Measurements from ENCODE around the gene TMEM35A.

- no peak for TF ChIP-seq POLR2AphosphoS5 (IDR thresholded peaks at IDR 0.05; ENCODE audit: low read depth, low read length)
- no peak for TF ChIP-seq POLR2A (IDR thresholded peaks at IDR 0.05; ENCODE audit: low read depth, low read length)
Observed at GRCh38 chrX:101037231-101037630, 41.4 kb upstream of the TMEM35A start.

Data from GM12892 (cell line).